Measurements from ENCODE around the gene KRABD2. TPM values are rescaled to one million over a fixed set of nuclear protein-coding genes. Genes with fewer than 3 reads are reported as not detected.

KRABD2 gene

DNA sequence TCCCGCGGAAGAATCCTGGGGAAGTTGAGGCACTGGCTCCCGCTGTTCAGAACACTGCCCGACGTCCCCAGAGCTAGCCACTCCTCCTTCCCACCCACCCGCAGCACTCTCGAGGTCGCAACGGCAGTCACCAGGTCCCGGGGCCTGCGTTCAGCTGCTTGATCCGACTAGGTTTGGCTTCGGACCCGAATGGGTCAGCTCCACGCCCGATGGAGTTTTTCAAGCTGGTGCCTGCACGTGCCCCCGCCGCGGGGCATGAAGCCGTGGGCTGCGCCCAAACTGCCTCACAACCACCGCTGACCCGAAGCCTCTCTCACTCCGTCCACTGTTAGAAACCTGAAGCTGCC, 49.2 kb downstream of the KRABD2 start:
- Histone ChIP-seq H3K27ac (peak overlapping the region in 9 of 10 donors; percentile 74 to 88 (median 81)), H3K4me3 (peak overlapping the region; percentile 37 to 75 (median 64)), H3K4me1 (peaks cover 0 to 35% (median 27%) of the 10 kb centered on the region in 9 donors), H3K27me3 (peaks cover 0 to 38% (median 0%) of the 10 kb centered on the region in 7 donors), H3K9me3 (no peaks in the 10 kb centered on the region), H3K36me3 (peaks cover 0 to 2% (median 0%) of the 10 kb centered on the region in 9 donors)
- intact Hi-C loops (cut with DNase I), result loop anchor here in 5 of 10 donors (5.0 kb wide), 3 partner anchors 35 to 50 kb away; partner anchors contain the start of gene KRABD2 (in 1 of the 5)
- peak; percentile 19 to 39 (median 32) for ATAC-seq
- no peak for DNase-seq
- 17 to 18% methylated on average over 25 of the region's 25 CpGs for WGBS, 2 donors
- TF ChIP-seq, protein P1, sequence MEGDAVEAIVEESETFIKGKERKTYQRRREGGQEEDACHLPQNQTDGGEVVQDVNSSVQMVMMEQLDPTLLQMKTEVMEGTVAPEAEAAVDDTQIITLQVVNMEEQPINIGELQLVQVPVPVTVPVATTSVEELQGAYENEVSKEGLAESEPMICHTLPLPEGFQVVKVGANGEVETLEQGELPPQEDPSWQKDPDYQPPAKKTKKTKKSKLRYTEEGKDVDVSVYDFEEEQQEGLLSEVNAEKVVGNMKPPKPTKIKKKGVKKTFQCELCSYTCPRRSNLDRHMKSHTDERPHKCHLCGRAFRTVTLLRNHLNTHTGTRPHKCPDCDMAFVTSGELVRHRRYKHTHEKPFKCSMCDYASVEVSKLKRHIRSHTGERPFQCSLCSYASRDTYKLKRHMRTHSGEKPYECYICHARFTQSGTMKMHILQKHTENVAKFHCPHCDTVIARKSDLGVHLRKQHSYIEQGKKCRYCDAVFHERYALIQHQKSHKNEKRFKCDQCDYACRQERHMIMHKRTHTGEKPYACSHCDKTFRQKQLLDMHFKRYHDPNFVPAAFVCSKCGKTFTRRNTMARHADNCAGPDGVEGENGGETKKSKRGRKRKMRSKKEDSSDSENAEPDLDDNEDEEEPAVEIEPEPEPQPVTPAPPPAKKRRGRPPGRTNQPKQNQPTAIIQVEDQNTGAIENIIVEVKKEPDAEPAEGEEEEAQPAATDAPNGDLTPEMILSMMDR (IDR thresholded peaks at IDR 0.05), result no peak

Other genes starting within 250 kb of the KRABD2 start
- gene PER1, start 224.3 kb downstream of the KRABD2 start, total RNA-seq, result 100 to 1,000 TPM in 6 of 10 donors, 10 to 100 TPM in 4; 37.4 to 154 (median 112) TPM
- gene PER1, start 224.3 kb downstream of the KRABD2 start, polyA plus RNA-seq, result 100 to 1,000 TPM; 112 to 135 TPM
- gene VAMP2, start 213.8 kb downstream of the KRABD2 start, total RNA-seq, result 10 to 100 TPM; 46.8 to 67.8 (median 62.7) TPM
- 10 to 100 TPM; 49.0 to 54.3 TPM for gene VAMP2, start 213.8 kb downstream of the KRABD2 start, polyA plus RNA-seq
- 10 to 100 TPM in 1 of 10 donors, 1 to 10 TPM in 9; 5.2 to 15.2 (median 7.3) TPM for gene TMEM107, start 200.3 kb downstream of the KRABD2 start, total RNA-seq
- gene TMEM107, start 200.3 kb downstream of the KRABD2 start, polyA plus RNA-seq, result 1 to 10 TPM; 4.5 to 7.8 TPM
- gene BORCS6, start 186.5 kb downstream of the KRABD2 start, total RNA-seq, result 1 to 10 TPM; 5.3 to 9.4 (median 7.7) TPM
- gene BORCS6, start 186.5 kb downstream of the KRABD2 start, polyA plus RNA-seq, result 10 to 100 TPM in 1 of 2 donors, 1 to 10 TPM in 1; 4.2 to 13.8 TPM
- 1 to 10 TPM in 3 of 10 donors, under 1 TPM in 2, not detected in 5; 0.38 to 6.4 (median 1.0) TPM for gene AURKB, start 166.1 kb downstream of the KRABD2 start, total RNA-seq
- 1 to 10 TPM in 1 of 2 donors, under 1 TPM in 1; 0.38 to 1.5 TPM for gene AURKB, start 166.1 kb downstream of the KRABD2 start, polyA plus RNA-seq
- gene CTC1, start 128.6 kb downstream of the KRABD2 start, total RNA-seq, result 10 to 100 TPM; 12.5 to 19.8 (median 14.8) TPM
- 10 to 100 TPM in 1 of 2 donors, 1 to 10 TPM in 1; 5.9 to 19.3 TPM for gene CTC1, start 128.6 kb downstream of the KRABD2 start, polyA plus RNA-seq
- 10 to 100 TPM in 9 of 10 donors, 1 to 10 TPM in 1; 9.6 to 17.9 (median 13.7) TPM for gene PFAS, start 127.4 kb downstream of the KRABD2 start, total RNA-seq
- 10 to 100 TPM in 1 of 2 donors, 1 to 10 TPM in 1; 8.6 to 11.2 TPM for gene PFAS, start 127.4 kb downstream of the KRABD2 start, polyA plus RNA-seq
- 10 to 100 TPM; 20.7 to 28.2 (median 24.4) TPM for gene RANGRF, start 88.0 kb downstream of the KRABD2 start, total RNA-seq
- gene RANGRF, start 88.0 kb downstream of the KRABD2 start, polyA plus RNA-seq, result 10 to 100 TPM; 32.3 to 53.5 TPM
- 1 to 10 TPM; 1.5 to 4.5 (median 2.3) TPM for gene SLC25A35, start 81.3 kb downstream of the KRABD2 start, total RNA-seq
- gene SLC25A35, start 81.3 kb downstream of the KRABD2 start, polyA plus RNA-seq, result 1 to 10 TPM; 2.4 to 6.8 TPM
- gene ARHGEF15, start 66.5 kb downstream of the KRABD2 start, total RNA-seq, result 10 to 100 TPM; 13.5 to 30.6 (median 19.4) TPM
- gene ARHGEF15, start 66.5 kb downstream of the KRABD2 start, polyA plus RNA-seq, result 10 to 100 TPM; 11.1 to 32.7 TPM
- gene ODF4, start 36.9 kb downstream of the KRABD2 start, total RNA-seq, result not detected
- not detected for gene ODF4, start 36.9 kb downstream of the KRABD2 start, polyA plus RNA-seq
- gene RPL26, start 6.5 kb upstream of the KRABD2 start, total RNA-seq, result 1,000 to 10,000 TPM; 1,004 to 1,398 (median 1,028) TPM
- gene RPL26, start 6.5 kb upstream of the KRABD2 start, polyA plus RNA-seq, result 1,000 to 10,000 TPM in 1 of 2 donors, 100 to 1,000 TPM in 1; 890 to 4,129 TPM
- not detected for gene RNF222, start 21.1 kb upstream of the KRABD2 start, total RNA-seq
- gene RNF222, start 21.1 kb upstream of the KRABD2 start, polyA plus RNA-seq, result not detected
- gene NDEL1, start 59.2 kb upstream of the KRABD2 start, total RNA-seq, result 10 to 100 TPM; 21.2 to 37.0 (median 28.4) TPM
- 10 to 100 TPM; 22.5 to 27.1 TPM for gene NDEL1, start 59.2 kb upstream of the KRABD2 start, polyA plus RNA-seq

Data from heart right ventricle (tissue), 16 donors.